ENCODE results near the gene PLXDC1. TPM values are rescaled to one million over a fixed set of nuclear protein-coding genes. Genes with fewer than 3 reads are reported as not detected.
A peak's percentile ranks its signal among the peaks of the same experiment; 100 is the strongest.

PLXDC1 gene
- total RNA-seq, 1 experiment from 2014 or later: 2.0 TPM

DNA sequence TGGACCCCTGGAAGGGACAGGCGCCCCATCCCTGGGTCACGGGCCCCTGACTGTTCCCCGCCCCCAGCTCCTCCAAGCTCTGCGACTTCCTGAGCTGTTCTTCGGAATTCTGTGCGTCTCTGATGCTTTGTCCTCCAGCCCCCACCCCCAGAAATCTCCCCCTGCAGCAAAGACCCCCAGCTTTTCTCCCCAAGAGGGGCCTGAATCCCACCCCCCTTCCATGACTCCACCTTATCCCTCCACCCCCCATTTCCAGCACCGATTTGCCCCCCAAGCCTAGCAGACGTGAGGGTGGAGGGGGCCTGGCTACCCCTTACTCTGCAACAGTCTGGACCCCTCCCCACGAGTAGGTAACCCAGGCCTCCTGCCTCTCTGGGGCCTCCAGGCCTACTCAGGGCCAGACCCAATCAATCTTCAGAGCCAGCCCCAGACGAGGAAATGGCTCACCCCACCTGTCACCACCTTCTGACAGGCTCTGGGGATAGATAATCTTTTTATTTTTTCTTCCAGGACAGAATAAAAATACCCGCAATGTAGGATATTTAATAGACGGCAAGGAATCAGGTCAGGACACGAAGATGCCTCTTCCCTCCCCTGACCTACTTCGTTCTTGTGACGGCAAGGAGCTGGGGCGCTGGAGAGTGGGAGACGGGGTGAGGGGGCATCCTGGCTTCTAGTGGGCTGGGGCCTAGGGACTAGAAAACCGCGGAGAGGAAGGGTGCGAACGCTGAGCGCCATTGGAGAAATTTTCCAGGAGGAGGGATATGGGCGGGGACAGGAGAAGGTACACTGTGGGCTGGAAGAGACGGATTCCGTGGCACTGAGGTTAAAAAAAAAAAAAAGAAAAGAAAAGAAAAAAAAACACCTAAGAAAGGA is 744 bp upstream of the PLXDC1 start:
- Histone ChIP-seq H2AK5ac (ENCODE audit: insufficient read length, low read length) (no peak overlapping the region), H3K14ac (ENCODE audit: insufficient read depth, low read length) (no peak overlapping the region), H3K4me1 (ENCODE audit: insufficient read depth, low read length) (no peaks in the 10 kb centered on the region), H3K23ac (ENCODE audit: insufficient read length, low read depth, low read length) (no peak overlapping the region), H3K4ac (ENCODE audit: low read depth, low read length) (no peak overlapping the region), H3K23me2 (ENCODE audit: insufficient read length, low read depth, low read length, poor library complexity, severe bottlenecking) (peaks cover 17% of the 10 kb centered on the region), H3K9me3 (ENCODE audit: control insufficient read depth, low read depth, low read length) (no peaks in the 10 kb centered on the region), H3K27me3 (ENCODE audit: insufficient read depth, low read length) (peaks cover 9% of the 10 kb centered on the region; the same call in 1 of the 2 replicates), H2BK15ac (ENCODE audit: low read depth, low read length) (no peak overlapping the region), H3K9ac (ENCODE audit: extremely low read depth, insufficient read length, low read length) (no peak overlapping the region), H3K27ac (ENCODE audit: insufficient read length, low read depth, low read length) (no peak overlapping the region), H2BK120ac (ENCODE audit: low read depth, low read length, poor library complexity, severe bottlenecking) (no peak overlapping the region), H3K79me2 (ENCODE audit: insufficient read depth, low read length) (no peaks in the 10 kb centered on the region), H4K91ac (ENCODE audit: insufficient read length, low read depth, low read length) (no peak overlapping the region), H3T11ph (ENCODE audit: low read length) (no peak overlapping the region), H3K18ac (ENCODE audit: insufficient read length, low read depth, low read length) (no peak overlapping the region), H4K20me1 (ENCODE audit: control insufficient read depth, insufficient read depth, insufficient read length) (no peaks in the 10 kb centered on the region), H4K8ac (replicated peaks; ENCODE audit: insufficient read length, low read depth, low read length) (no peak overlapping the region), H3K4me2 (ENCODE audit: insufficient read depth, insufficient read length, low read length) (peak overlapping the region; percentile 74), H3K79me1 (ENCODE audit: insufficient read depth, low read depth, low read length, poor library complexity, severe bottlenecking) (no peaks in the 10 kb centered on the region), H2BK5ac (ENCODE audit: insufficient read length, low read length) (no peak overlapping the region), H2BK20ac (ENCODE audit: low read depth, low read length, poor library complexity, severe bottlenecking) (no peak overlapping the region), H2AFZ (ENCODE audit: low read length) (no peak overlapping the region), H3K56ac (ENCODE audit: insufficient read length, low read depth, low read length) (no peak overlapping the region), H4K5ac (ENCODE audit: insufficient read length, low read depth, low read length) (no peak overlapping the region), H2BK12ac (ENCODE audit: insufficient read length, low read depth, low read length) (no peak overlapping the region)
- Mint-ChIP-seq H3K27ac (no peak overlapping the region), H3K36me3 (ENCODE audit: insufficient read depth in 1 of 3, low read depth in 3 of 3) (peaks cover 0 to 5% (median 0%) of the 10 kb centered on the region in 3 experiments; a peak in 1 of 7 replicates), H3K9me3 (peaks cover 6 to 9% of the 10 kb centered on the region in 2 experiments; a peak in 3 of 5 replicates), H3K4me3 (peak overlapping the region; percentile 94 to 99), H3K27me3 (ENCODE audit: low read depth) (peaks cover 48% of the 10 kb centered on the region), H3K4me1 (peaks cover 15 to 40% of the 10 kb centered on the region in 2 experiments)
- no CpG with 5 or more reads among the region's 25 CpGs for WGBS (ENCODE audit: extremely low coverage, insufficient read length, low lambda C conversion rate)
- TF ChIP-seq, protein P1, sequence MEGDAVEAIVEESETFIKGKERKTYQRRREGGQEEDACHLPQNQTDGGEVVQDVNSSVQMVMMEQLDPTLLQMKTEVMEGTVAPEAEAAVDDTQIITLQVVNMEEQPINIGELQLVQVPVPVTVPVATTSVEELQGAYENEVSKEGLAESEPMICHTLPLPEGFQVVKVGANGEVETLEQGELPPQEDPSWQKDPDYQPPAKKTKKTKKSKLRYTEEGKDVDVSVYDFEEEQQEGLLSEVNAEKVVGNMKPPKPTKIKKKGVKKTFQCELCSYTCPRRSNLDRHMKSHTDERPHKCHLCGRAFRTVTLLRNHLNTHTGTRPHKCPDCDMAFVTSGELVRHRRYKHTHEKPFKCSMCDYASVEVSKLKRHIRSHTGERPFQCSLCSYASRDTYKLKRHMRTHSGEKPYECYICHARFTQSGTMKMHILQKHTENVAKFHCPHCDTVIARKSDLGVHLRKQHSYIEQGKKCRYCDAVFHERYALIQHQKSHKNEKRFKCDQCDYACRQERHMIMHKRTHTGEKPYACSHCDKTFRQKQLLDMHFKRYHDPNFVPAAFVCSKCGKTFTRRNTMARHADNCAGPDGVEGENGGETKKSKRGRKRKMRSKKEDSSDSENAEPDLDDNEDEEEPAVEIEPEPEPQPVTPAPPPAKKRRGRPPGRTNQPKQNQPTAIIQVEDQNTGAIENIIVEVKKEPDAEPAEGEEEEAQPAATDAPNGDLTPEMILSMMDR (conservative IDR thresholded peaks at IDR 0.05): no peak
- no peak for DNase-seq
